Measurements from ENCODE around the gene DVL1. TPM values are rescaled to one million over a fixed set of nuclear protein-coding genes. Genes with fewer than 3 reads are reported as not detected.
A peak's percentile ranks its signal among the peaks of the same experiment; 100 is the strongest.

DVL1 gene
- total and polyA plus RNA-seq, 9 of the 15 experiments (the other 6 are each of a cell fraction or from before 2014, with no cell fraction given) = 0.62 to 135 (median 24.3) TPM

GRCh38 chr1:1332031-1332755 lies 17.0 kb downstream of the DVL1 start (continued):
- no peak for TF ChIP-seq ZNF512 (tag; IDR thresholded peaks at IDR 0.05)
- TF ChIP-seq MECOM (CRISPR knock-in tag; IDR thresholded peaks at IDR 0.05) = no peak
- TF ChIP-seq EWSR1 (IDR thresholded peaks at IDR 0.05; ENCODE audit: borderline replicate concordance, low read depth, partially characterized antibody) = no peak
- TF ChIP-seq ZNF589 (CRISPR knock-in tag; IDR thresholded peaks at IDR 0.05; ENCODE audit: low read depth) = no peak
- TF ChIP-seq ZNF23 (CRISPR knock-in tag; IDR thresholded peaks at IDR 0.05) = no peak

GRCh38 chr1:1331068-1331965 lies 17.9 kb downstream of the DVL1 start, which contains the start of gene TAS1R3:
Gene TAS1R3, plus strand, starts transcription at chr1:1331280. Its CDS starts 66 bp downstream, at chr1:1331346.
- peaks cover 4% of the 10 kb centered on the region for H3K9me1 ChIP-seq (ENCODE audit: control insufficient read depth, insufficient read depth, low read length)
- H3K27ac ChIP-seq (ENCODE audit: extremely low read depth, low read depth, low read length) = no peak within 1 kb of the TSS
- intact Hi-C loops (cut with micrococcal nuclease) (no loop called here), in situ Hi-C loops (cut with MboI) (no loop called here)
- peaks cover 12% of the 10 kb centered on the region; the same call in 1 of the 2 replicates for H4K20me1 ChIP-seq (replicated peaks; ENCODE audit: control insufficient read depth, insufficient read depth, low read length)
- ChIA-PET CTCF (ENCODE audit: low intra/inter-chr PET ratio) (no interaction called here), POLR2A (interaction anchor here (0.6 to 1.7 kb wide), 6 partner anchors 11 to 38 kb away, joined by 3 to 9 read pairs (median 4); no protein-coding TSS in a partner anchor)
- FAIRE-seq = no peak
- H3K9ac ChIP-seq (ENCODE audit: insufficient read depth in 1 of 2, low read depth in 2 of 2, low read length in 2 of 2) = peak within 1 kb of the TSS in 1 of 2 experiments; percentile 55; a peak in 1 of 4 replicates
- 72% methylated on average over 40 of the region's 41 CpGs for WGBS (ENCODE audit: insufficient coverage, low coverage, missing lambda C conversion rate)
- ATAC-seq = no peak
- H3K36me3 ChIP-seq (ENCODE audit: control insufficient read depth, insufficient read depth, low read length) = peaks cover 34% of the 10 kb centered on the region; the same call in 1 of the 3 replicates
- H3K27me3 ChIP-seq (ENCODE audit: control insufficient read depth in 2 of 2, insufficient read depth in 2 of 2, low read length in 2 of 2) = no peaks in the 10 kb centered on the region
- H3K9me3 ChIP-seq (replicated peaks; ENCODE audit: control insufficient read depth, insufficient read depth, low read depth, low read length) = peaks cover 6% of the 10 kb centered on the region
- no peak within 1 kb of the TSS for H3K4me3 ChIP-seq
- H3K4me2 ChIP-seq (ENCODE audit: insufficient read depth, low read length) = no peak within 1 kb of the TSS
- DNase-seq (ENCODE audit: extremely low read depth in 1 of 4, low spot score in 3 of 4) = no peak
- peaks cover 2% of the 10 kb centered on the region; the same call in 1 of the 3 replicates for H3K79me2 ChIP-seq (ENCODE audit: control insufficient read depth, insufficient read depth, low read length)
- peaks cover 0 to 94% of the 10 kb centered on the region in 2 experiments; a peak in 2 of 5 replicates for H3K4me1 ChIP-seq (replicated peaks in 1 of 2; ENCODE audit: control insufficient read depth in 2 of 2, insufficient read depth in 2 of 2, low read length in 2 of 2)
- H2AFZ ChIP-seq (ENCODE audit: low read depth, low read length) = no peak within 1 kb of the TSS
- TF ChIP-seq CBX1 (IDR thresholded peaks at IDR 0.05; ENCODE audit: low read depth) (peak; percentile 31; the same call in 1 of the 2 replicates), TCFL5 (CRISPR knock-in tag; conservative IDR thresholded peaks at IDR 0.05) (no peak), HMGN3 (IDR thresholded peaks at IDR 0.05; ENCODE audit: borderline replicate concordance, extremely low read depth, insufficient read length, low read depth, low read length) (peak; percentile 19), POLR2G (IDR thresholded peaks at IDR 0.05; ENCODE audit: low read depth, low read length) (peak; percentile 80), ETS2 (tag; IDR thresholded peaks at IDR 0.05; ENCODE audit: borderline replicate concordance, poor library complexity, severe bottlenecking) (no peak), RBM22 (IDR thresholded peaks at IDR 0.05; ENCODE audit: low read depth, low read length, poor library complexity, severe bottlenecking) (peak; percentile 95), SUPT5H (IDR thresholded peaks at IDR 0.05) (0 out of 2 replicates have a peak, but pooled peaks have one; percentile 39)
- BruUV-seq (replicated peaks) = no TSS peak
